GM12874 (cell line): ENCODE results near the gene C1QL1.

Experiments used
- TF ChIP-seq, protein P1 (sequence below): IDR thresholded peaks from 2 replicates; pipeline ENCODE4 v1.5.1; 2011; ENCODE audit warnings: low read depth, mild to moderate bottlenecking, control low read depth, low read length, moderate library complexity; ENCODE audit not compliant: insufficient read depth

Gene C1QL1

DNA sequence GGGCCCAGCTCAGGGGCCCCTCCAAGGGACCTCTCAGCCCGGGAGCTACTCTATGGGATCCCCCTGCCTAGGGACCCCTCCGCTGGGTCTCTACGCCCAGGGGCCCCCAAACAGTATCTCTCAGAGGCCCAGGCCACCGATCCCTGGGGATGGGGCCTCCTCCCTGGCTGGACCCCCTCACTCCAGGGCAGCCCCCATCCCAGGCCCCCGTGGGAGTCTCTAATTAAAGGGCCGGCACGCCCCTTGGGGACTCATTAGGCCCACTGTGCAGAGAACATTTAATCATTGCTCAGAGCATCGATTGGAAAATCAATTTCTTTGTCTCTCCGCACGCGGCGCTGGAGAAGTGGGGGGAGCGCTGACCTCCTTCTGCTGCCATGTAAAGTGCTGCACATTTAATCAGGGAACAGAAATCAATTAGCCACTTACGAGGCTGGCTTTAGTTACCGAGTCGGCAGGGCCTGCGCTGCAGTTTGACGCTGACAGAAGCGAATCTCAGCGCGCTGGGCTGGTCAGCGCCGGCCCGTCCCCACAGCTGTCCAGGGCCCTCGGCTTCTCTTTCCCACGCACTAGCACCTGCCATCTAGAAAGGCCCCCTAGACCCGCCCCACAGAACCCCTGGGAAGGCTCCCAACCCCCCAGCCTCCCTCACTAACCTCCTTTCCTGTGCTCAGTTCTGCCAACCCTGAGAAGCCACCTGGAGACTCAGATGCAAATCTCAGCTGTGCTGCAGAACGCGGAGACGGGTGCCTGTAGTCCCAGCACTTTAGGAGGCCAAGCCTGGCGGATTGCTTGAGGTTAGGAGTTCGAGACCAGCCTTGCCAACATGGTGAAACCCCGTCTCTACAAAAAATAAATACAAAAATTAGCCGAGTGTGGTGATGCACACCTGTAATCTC lies 20.2 kb upstream of the C1QL1 start:
- TF ChIP-seq, protein P1, sequence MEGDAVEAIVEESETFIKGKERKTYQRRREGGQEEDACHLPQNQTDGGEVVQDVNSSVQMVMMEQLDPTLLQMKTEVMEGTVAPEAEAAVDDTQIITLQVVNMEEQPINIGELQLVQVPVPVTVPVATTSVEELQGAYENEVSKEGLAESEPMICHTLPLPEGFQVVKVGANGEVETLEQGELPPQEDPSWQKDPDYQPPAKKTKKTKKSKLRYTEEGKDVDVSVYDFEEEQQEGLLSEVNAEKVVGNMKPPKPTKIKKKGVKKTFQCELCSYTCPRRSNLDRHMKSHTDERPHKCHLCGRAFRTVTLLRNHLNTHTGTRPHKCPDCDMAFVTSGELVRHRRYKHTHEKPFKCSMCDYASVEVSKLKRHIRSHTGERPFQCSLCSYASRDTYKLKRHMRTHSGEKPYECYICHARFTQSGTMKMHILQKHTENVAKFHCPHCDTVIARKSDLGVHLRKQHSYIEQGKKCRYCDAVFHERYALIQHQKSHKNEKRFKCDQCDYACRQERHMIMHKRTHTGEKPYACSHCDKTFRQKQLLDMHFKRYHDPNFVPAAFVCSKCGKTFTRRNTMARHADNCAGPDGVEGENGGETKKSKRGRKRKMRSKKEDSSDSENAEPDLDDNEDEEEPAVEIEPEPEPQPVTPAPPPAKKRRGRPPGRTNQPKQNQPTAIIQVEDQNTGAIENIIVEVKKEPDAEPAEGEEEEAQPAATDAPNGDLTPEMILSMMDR, result no peak

- TF ChIP-seq, protein P1, result no peak
Measured at GRCh38 chr17:44983563-44983962, 15.5 kb upstream of the C1QL1 start.

DNA sequence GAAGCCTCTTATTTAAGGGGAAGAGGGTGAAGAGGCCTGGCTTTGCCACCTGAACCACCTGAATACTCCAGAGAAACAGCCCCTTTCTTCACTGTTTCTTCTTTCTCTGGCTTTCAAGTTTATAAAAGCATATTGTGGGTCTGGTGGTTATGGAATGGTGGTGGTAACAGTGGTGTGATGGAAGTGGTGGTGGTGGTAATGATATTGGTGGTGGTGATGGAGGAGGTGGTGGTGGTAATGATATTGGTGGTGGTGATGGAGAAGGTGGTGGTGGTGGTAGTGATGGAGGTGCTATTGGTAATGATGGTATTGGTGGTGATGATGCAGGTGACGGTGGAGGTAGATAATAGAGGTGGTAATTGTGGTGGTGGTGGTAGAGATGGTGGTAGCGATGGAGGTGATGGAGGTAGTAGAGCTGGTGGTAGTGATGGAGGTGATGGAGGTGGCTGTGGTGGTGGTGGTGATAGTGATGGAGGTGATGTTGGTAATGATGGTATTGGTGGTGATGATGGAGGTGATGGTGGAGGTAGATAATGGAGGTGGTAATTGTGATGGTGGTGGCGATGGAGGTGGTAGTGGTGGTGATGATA lies 14.1 kb upstream of the C1QL1 start:
- TF ChIP-seq, protein P1, result no peak

GRCh38 chr17:44981221-44981968 lies 13.3 kb upstream of the C1QL1 start:
- TF ChIP-seq, protein P1, result no peak

DNA sequence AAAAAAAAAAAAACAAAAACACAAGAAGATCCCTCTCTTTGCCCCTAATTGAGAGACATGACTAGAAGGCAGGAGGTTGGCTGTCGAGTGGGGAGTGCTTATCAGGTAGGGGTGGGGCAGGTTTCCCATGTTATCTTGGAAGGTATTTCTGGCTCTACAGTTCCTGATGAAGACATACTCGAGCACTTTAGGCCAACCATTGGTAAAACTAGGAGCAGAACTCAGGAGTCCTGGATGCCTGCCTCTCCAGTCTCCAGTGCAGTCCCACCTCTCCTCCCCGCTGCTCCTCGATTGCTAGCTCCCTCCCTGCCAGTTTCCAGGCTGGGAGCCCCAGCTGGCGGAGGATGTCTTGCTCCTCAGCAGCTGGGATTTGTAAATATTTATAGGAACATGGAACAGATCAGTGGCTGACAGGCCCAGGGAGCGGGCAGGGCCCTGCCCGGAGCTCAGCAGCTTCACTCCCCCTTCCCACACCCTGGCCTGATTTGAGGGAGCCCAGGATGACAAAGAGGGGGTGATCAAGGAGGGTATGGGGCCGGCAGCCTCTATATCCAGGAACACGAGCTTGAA lies 11.4 kb upstream of the C1QL1 start:
- TF ChIP-seq, protein P1, result no peak

DNA sequence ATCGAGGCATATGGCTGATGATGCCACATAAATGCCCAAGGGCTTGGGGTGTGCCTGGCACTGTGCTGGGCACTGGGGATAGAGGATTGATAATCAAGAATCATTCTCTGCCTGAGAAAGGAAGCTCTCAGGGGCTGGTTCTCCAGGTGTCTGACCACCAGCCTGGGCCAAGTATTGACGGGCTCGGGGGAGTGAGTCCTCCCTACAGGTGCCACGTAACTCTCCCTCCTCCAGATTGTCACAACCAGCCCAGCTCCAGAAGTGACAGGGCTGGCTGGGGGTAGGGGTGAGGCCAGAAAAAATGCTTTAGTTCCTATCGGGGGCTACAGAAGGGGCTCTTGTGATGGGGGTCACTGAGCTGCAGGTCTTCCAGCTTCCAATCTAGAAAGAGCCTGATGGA lies 10.7 kb upstream of the C1QL1 start:
- TF ChIP-seq, protein P1, result no peak

GRCh38 chr17:44977814-44978550 lies 9.9 kb upstream of the C1QL1 start:
- TF ChIP-seq, protein P1, result no peak
